ENCODE data around the gene PCDHGA9. TPM values are rescaled to one million over a fixed set of nuclear protein-coding genes. Genes with fewer than 3 reads are reported as not detected.
"Not testable (repeated sequence)": the region's sequence is repeated elsewhere in the genome, so short reads cannot be mapped to it uniquely, and the experiment has no call there.

PCDHGA9 gene
- total RNA-seq, 1 donor from 2014 or later, result 0.73 TPM

DNA sequence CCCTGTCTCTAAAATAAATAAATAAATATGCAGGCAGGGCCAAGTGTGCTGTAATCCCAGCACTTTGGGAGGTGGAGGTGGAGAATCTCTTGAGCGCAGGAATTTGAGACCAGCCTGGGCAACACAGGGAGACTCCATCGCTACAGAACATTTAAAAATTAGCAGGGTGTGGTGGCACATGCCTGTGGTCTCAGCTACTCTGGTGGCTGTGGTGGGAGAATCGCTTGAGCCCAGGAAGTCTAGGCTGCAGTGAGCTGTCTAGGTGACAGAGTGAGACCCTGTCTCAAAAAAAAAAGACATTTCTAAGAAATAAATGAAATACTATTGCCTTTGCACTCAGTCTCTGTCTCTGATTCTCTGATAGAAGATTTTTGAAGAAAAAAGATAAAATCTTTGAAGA is 9.0 kb downstream of the PCDHGA9 start:
- FAIRE-seq (no peak), DNase-seq (ENCODE audit: low read depth) (no peak)
- Mint-ChIP-seq H3K27me3 (ENCODE audit: low read depth, unreplicated experiment) (no peaks in the 10 kb centered on the region), H3K4me3 (ENCODE audit: unreplicated experiment) (peak overlapping the region; percentile 74), H3K9me3 (ENCODE audit: unreplicated experiment) (peaks cover 13% of the 10 kb centered on the region), H3K27ac (ENCODE audit: unreplicated experiment) (peak overlapping the region; percentile 49), H3K4me1 (ENCODE audit: low read depth, unreplicated experiment) (peaks cover 9% of the 10 kb centered on the region), H3K36me3 (ENCODE audit: low read depth, unreplicated experiment) (peaks cover 18% of the 10 kb centered on the region)
- Histone ChIP-seq H3K9me3 (ENCODE audit: insufficient read depth, low read depth, low read length) (peaks cover 34% of the 10 kb centered on the region), H3K9ac (ENCODE audit: low read length) (no peak overlapping the region), H3K27me3 (ENCODE audit: insufficient read depth, low read length) (no peaks in the 10 kb centered on the region), H3K4me1 (ENCODE audit: insufficient read depth, low read length) (no peaks in the 10 kb centered on the region), H3K27ac (ENCODE audit: low read depth, low read length) (no peak overlapping the region), H3K4me2 (ENCODE audit: low read length) (no peak overlapping the region), H3K79me2 (ENCODE audit: insufficient read depth, low read length) (no peaks in the 10 kb centered on the region), H3K4me3 (ENCODE audit: insufficient read depth, low read depth, low read length) (no peak overlapping the region), H2AFZ (ENCODE audit: low read depth, low read length) (no peak overlapping the region), H3K36me3 (ENCODE audit: insufficient read depth, low read length) (no peaks in the 10 kb centered on the region), H4K20me1 (ENCODE audit: insufficient read depth, low read length) (peaks cover 3% of the 10 kb centered on the region)
- TF ChIP-seq CTCF (IDR thresholded peaks at IDR 0.05; ENCODE audit: insufficient read depth, low read depth, low read length) (no peak), EZH2 (IDR thresholded peaks at IDR 0.05; ENCODE audit: insufficient read depth, low read length) (no peak)

- Histone ChIP-seq H3K27me3 (ENCODE audit: insufficient read depth, low read length) (no peaks in the 10 kb centered on the region), H3K9ac (ENCODE audit: low read length) (peak within 1 kb of the TSS; percentile 61), H3K4me1 (ENCODE audit: insufficient read depth, low read length) (no peaks in the 10 kb centered on the region), H3K9me3 (ENCODE audit: insufficient read depth, low read depth, low read length) (peaks cover 33% of the 10 kb centered on the region), H3K4me3 (ENCODE audit: insufficient read depth, low read depth, low read length) (peak within 1 kb of the TSS; percentile 55), H4K20me1 (ENCODE audit: insufficient read depth, low read length) (peaks cover 3% of the 10 kb centered on the region), H3K4me2 (ENCODE audit: low read length) (peak within 1 kb of the TSS; percentile 73), H3K79me2 (ENCODE audit: insufficient read depth, low read length) (no peaks in the 10 kb centered on the region), H2AFZ (ENCODE audit: low read depth, low read length) (peak within 1 kb of the TSS; percentile 50), H3K36me3 (ENCODE audit: insufficient read depth, low read length) (no peaks in the 10 kb centered on the region), H3K27ac (ENCODE audit: low read depth, low read length) (no peak within 1 kb of the TSS)
- Mint-ChIP-seq H3K27me3 (ENCODE audit: low read depth, unreplicated experiment) (no peaks in the 10 kb centered on the region), H3K36me3 (ENCODE audit: low read depth, unreplicated experiment) (peaks cover 23% of the 10 kb centered on the region), H3K9me3 (ENCODE audit: unreplicated experiment) (peaks cover 16% of the 10 kb centered on the region), H3K4me3 (ENCODE audit: unreplicated experiment) (peak within 1 kb of the TSS; percentile 93), H3K4me1 (ENCODE audit: low read depth, unreplicated experiment) (peaks cover 13% of the 10 kb centered on the region), H3K27ac (ENCODE audit: unreplicated experiment) (peak within 1 kb of the TSS; percentile 91)
- TF ChIP-seq EZH2 (IDR thresholded peaks at IDR 0.05; ENCODE audit: insufficient read depth, low read length) (no peak), CTCF (IDR thresholded peaks at IDR 0.05; ENCODE audit: insufficient read depth, low read depth, low read length) (peak; percentile 71)
- DNase-seq (ENCODE audit: low read depth), result peak; percentile 47
- FAIRE-seq, result no peak
These were observed 10.4 kb downstream of the PCDHGA9 start, which contains the start of gene PCDHGA10 for GRCh38 chr5:141412854-141413539. PCDHGA10 (plus strand) TSS chr5:141412987; CDS start chr5:141413176, 189 bp downstream.

DNA sequence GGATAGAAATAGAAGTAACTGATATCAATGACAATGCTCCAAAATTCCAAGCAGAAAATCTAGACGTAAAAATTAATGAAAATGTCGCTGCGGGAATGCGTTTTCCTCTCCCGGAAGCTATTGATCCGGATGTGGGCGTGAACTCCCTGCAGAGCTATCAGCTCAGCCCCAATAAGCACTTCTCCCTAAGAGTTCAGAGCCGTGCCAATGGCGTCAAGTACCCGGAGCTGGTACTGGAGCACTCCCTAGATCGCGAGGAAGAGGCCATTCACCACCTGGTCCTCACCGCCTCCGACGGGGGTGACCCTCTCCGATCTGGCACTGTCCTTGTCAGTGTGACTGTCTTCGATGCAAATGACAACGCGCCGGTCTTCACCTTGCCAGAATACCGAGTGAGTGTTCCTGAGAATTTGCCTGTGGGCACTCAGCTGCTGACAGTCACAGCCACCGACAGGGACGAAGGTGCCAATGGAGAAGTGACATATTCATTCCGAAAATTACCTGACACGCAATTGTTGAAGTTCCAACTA is 11.0 kb downstream of the PCDHGA9 start:
- peaks cover 34% of the 10 kb centered on the region for H3K9me3 ChIP-seq (ENCODE audit: insufficient read depth, low read depth, low read length)
- H3K4me3 Mint-ChIP-seq (ENCODE audit: unreplicated experiment), result peak overlapping the region; percentile 93
- H4K20me1 ChIP-seq (ENCODE audit: insufficient read depth, low read length), result peaks cover 3% of the 10 kb centered on the region
- peak overlapping the region; percentile 91 for H3K27ac Mint-ChIP-seq (ENCODE audit: unreplicated experiment)
- H3K4me3 ChIP-seq (ENCODE audit: insufficient read depth, low read depth, low read length), result peak overlapping the region; percentile 55
- H3K4me1 Mint-ChIP-seq (ENCODE audit: low read depth, unreplicated experiment), result peaks cover 15% of the 10 kb centered on the region
- H3K9me3 Mint-ChIP-seq (ENCODE audit: unreplicated experiment), result peaks cover 20% of the 10 kb centered on the region
- DNase-seq (ENCODE audit: low read depth) (no peak), FAIRE-seq (no peak)
- H3K27me3 ChIP-seq (ENCODE audit: insufficient read depth, low read length), result no peaks in the 10 kb centered on the region
- peak overlapping the region; percentile 61 for H3K9ac ChIP-seq (ENCODE audit: low read length)
- no peaks in the 10 kb centered on the region for H3K27me3 Mint-ChIP-seq (ENCODE audit: low read depth, unreplicated experiment)
- no peaks in the 10 kb centered on the region for H3K4me1 ChIP-seq (ENCODE audit: insufficient read depth, low read length)
- no peaks in the 10 kb centered on the region for H3K36me3 ChIP-seq (ENCODE audit: insufficient read depth, low read length)
- H3K4me2 ChIP-seq (ENCODE audit: low read length), result peak overlapping the region; percentile 73
- H3K36me3 Mint-ChIP-seq (ENCODE audit: low read depth, unreplicated experiment), result peaks cover 29% of the 10 kb centered on the region
- no peak overlapping the region for H3K27ac ChIP-seq (ENCODE audit: low read depth, low read length)
- no peak overlapping the region for H2AFZ ChIP-seq (ENCODE audit: low read depth, low read length)
- H3K79me2 ChIP-seq (ENCODE audit: insufficient read depth, low read length), result no peaks in the 10 kb centered on the region
- TF ChIP-seq EZH2 (IDR thresholded peaks at IDR 0.05; ENCODE audit: insufficient read depth, low read length) (no peak), CTCF (IDR thresholded peaks at IDR 0.05; ENCODE audit: insufficient read depth, low read depth, low read length) (no peak)

DNA sequence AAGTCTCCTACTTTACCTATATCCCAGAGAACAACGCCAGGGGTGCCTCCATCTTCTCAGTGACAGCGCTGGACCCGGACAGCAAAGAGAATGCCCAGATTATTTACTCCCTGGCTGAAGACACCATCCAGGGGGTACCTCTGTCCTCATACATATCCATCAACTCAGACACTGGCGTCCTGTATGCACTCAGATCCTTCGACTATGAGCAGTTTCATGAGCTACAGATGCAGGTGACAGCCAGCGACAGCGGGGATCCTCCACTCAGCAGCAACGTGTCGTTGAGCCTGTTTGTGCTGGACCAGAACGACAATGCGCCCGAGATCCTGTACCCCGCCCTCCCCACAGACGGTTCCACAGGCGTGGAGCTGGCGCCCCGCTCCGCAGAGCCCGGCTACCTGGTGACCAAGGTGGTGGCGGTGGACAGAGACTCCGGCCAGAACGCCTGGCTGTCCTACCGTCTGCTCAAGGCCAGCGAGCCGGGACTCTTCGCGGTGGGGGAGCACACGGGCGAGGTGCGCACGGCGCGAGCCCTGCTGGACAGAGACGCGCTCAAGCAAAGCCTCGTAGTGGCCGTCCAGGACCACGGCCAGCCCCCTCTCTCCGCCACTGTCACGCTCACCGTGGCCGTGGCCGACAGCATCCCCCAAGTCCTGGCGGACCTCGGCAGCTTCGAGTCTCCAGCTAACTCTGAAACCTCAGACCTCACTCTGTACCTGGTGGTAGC is 12.1 kb downstream of the PCDHGA9 start:
- not testable (repeated sequence) for H3K27ac Mint-ChIP-seq (ENCODE audit: unreplicated experiment); H2AFZ ChIP-seq (ENCODE audit: low read depth, low read length)
- H3K9me3 ChIP-seq (ENCODE audit: insufficient read depth, low read depth, low read length), result peaks cover 34% of the 10 kb centered on the region

More for the DNA sequence above, 12.1 kb downstream of the PCDHGA9 start:
- not testable (repeated sequence) for H3K9ac ChIP-seq (ENCODE audit: low read length); H3K27ac ChIP-seq (ENCODE audit: low read depth, low read length); H4K20me1 ChIP-seq (ENCODE audit: insufficient read depth, low read length); H3K27me3 ChIP-seq (ENCODE audit: insufficient read depth, low read length); H3K36me3 ChIP-seq (ENCODE audit: insufficient read depth, low read length); H3K79me2 ChIP-seq (ENCODE audit: insufficient read depth, low read length); H3K4me2 ChIP-seq (ENCODE audit: low read length); H3K4me3 ChIP-seq (ENCODE audit: insufficient read depth, low read depth, low read length); FAIRE-seq; H3K27me3 Mint-ChIP-seq (ENCODE audit: low read depth, unreplicated experiment); DNase-seq (ENCODE audit: low read depth); H3K4me1 ChIP-seq (ENCODE audit: insufficient read depth, low read length)
- Mint-ChIP-seq H3K36me3 (ENCODE audit: low read depth, unreplicated experiment) (peaks cover 32% of the 10 kb centered on the region), H3K4me3 (ENCODE audit: unreplicated experiment) (peak overlapping the region; percentile 93), H3K4me1 (ENCODE audit: low read depth, unreplicated experiment) (peaks cover 15% of the 10 kb centered on the region), H3K9me3 (ENCODE audit: unreplicated experiment) (peaks cover 21% of the 10 kb centered on the region)

Measured in astrocyte (in vitro differentiated cells and primary cell).